Measurements from ENCODE around the gene BMERB1. TPM values are rescaled to one million over a fixed set of nuclear protein-coding genes. Genes with fewer than 3 reads are reported as not detected.

The BMERB1 gene
- total and polyA plus RNA-seq, 2 experiments from 2014 or later: 17.3 to 28.1 TPM

DNA sequence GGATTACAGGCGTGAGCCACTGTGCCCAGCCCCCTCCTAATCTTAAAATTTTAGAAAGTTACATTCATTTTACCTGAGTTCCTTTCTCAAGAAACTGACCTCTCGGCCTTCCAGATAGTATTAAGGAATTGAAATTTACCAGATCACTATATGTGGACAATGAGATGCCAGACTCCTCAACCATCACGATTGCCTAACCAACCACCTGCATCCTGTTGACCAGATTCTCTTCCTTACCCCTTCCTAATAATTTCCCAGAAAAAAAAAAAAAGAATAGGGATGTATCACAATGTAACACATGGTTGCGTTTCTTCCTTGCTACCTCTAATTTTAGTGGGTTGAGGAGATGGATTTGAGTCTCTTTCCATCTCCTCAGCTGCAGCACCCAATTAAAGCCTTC is 72.1 kb downstream of the BMERB1 start:
- no peaks in the 10 kb centered on the region for H3K9me2 ChIP-seq (ENCODE audit: insufficient read depth)
- no peaks in the 10 kb centered on the region for H3K36me3 Mint-ChIP-seq (ENCODE audit: low read depth)
- no peak overlapping the region for H2AFZ ChIP-seq
- no peaks in the 10 kb centered on the region for H3F3A ChIP-seq (replicated peaks; ENCODE audit: low read depth)
- TF ChIP-seq ZNF114 (CRISPR knock-in tag; IDR thresholded peaks at IDR 0.05) (no peak), NANOG (IDR thresholded peaks at IDR 0.05; ENCODE audit: borderline replicate concordance) (no peak), POLR2AphosphoS5 (IDR thresholded peaks at IDR 0.05; ENCODE audit: low read depth) (no peak)
- H3K4me3 ChIP-seq: no peak overlapping the region
- no peak for DNase-seq (ENCODE audit: low spot score)
- no peaks in the 10 kb centered on the region for H3K27me3 ChIP-seq (ENCODE audit: insufficient read depth)
- H3K27ac ChIP-seq (ENCODE audit: low read depth): no peak overlapping the region
- peaks cover 17% of the 10 kb centered on the region for H3K4me1 ChIP-seq (ENCODE audit: insufficient read depth)
- H3K9me3 Mint-ChIP-seq: no peaks in the 10 kb centered on the region
- H3K27ac Mint-ChIP-seq: no peak overlapping the region
- no peak overlapping the region for H3K4me2 ChIP-seq
- no peak overlapping the region for H3K4me3 Mint-ChIP-seq
- peaks cover 11% of the 10 kb centered on the region for H3K27me3 Mint-ChIP-seq (ENCODE audit: insufficient read depth, low read depth, poor library complexity)
- no peaks in the 10 kb centered on the region for H4K20me1 ChIP-seq (replicated peaks; ENCODE audit: insufficient read depth)
- ATAC-seq: no peak
- peaks cover 22% of the 10 kb centered on the region for H3K4me1 Mint-ChIP-seq
- no peaks in the 10 kb centered on the region for H3K36me3 ChIP-seq (ENCODE audit: insufficient read depth)
- no peaks in the 10 kb centered on the region for H3K79me2 ChIP-seq (replicated peaks; ENCODE audit: insufficient read depth)

DNA sequence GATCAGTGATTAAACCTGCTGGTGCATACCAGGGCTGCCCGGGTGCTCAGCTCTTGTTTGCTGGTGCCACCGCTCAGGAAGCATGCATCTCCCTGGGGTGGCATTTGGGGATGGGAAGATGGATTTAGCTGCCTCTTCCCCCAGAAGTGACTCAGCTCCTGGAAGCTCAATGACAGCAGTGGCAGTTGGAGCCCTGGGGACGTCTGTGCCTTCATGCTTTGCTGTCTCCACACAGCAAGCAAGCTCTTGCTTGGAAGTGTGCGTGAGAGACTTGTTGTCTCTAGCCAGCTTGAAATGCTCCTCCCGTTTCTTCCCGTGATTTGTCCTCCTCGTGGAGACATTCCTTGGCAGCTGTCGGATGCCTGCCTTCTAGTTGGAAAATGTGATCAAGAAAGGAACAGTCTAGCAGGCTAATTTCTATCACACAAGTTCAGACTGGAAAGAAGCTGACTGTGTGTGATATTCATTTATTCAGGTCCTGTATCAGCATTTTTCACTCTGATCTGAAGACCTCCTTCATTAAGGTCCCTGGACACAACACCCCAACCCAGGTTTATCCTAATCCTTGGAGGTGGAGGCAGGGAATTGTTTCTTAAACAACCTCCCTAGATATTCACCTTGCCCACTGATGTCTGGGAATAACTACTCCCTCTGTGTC is 73.0 kb downstream of the BMERB1 start:
- Mint-ChIP-seq H3K4me3 (no peak overlapping the region), H3K27me3 (ENCODE audit: insufficient read depth, low read depth, poor library complexity) (peaks cover 11% of the 10 kb centered on the region), H3K36me3 (ENCODE audit: low read depth) (no peaks in the 10 kb centered on the region), H3K27ac (no peak overlapping the region), H3K4me1 (peaks cover 24% of the 10 kb centered on the region), H3K9me3 (no peaks in the 10 kb centered on the region)
- H3K27me3 ChIP-seq (ENCODE audit: insufficient read depth): no peaks in the 10 kb centered on the region
- H4K20me1 ChIP-seq (replicated peaks; ENCODE audit: insufficient read depth): no peaks in the 10 kb centered on the region
- H3K4me2 ChIP-seq: no peak overlapping the region
- DNase-seq (ENCODE audit: low spot score) (no peak), ATAC-seq (no peak)
- no peaks in the 10 kb centered on the region for H3K36me3 ChIP-seq (ENCODE audit: insufficient read depth)
- no peaks in the 10 kb centered on the region for H3F3A ChIP-seq (replicated peaks; ENCODE audit: low read depth)
- H3K27ac ChIP-seq (ENCODE audit: low read depth): no peak overlapping the region
- H3K4me3 ChIP-seq: no peak overlapping the region
- no peaks in the 10 kb centered on the region for H3K9me2 ChIP-seq (ENCODE audit: insufficient read depth)
- no peaks in the 10 kb centered on the region for H3K79me2 ChIP-seq (replicated peaks; ENCODE audit: insufficient read depth)
- peaks cover 17% of the 10 kb centered on the region for H3K4me1 ChIP-seq (ENCODE audit: insufficient read depth)
- no peak overlapping the region for H2AFZ ChIP-seq
- TF ChIP-seq EZH2 (IDR thresholded peaks at IDR 0.05; ENCODE audit: low read depth, unreplicated experiment): no peak
- TF ChIP-seq EZH2phosphoT487 (IDR thresholded peaks at IDR 0.05; ENCODE audit: unreplicated experiment): no peak
- TF ChIP-seq POLR2AphosphoS5 (IDR thresholded peaks at IDR 0.05; ENCODE audit: low read depth): no peak
- TF ChIP-seq, protein P1, sequence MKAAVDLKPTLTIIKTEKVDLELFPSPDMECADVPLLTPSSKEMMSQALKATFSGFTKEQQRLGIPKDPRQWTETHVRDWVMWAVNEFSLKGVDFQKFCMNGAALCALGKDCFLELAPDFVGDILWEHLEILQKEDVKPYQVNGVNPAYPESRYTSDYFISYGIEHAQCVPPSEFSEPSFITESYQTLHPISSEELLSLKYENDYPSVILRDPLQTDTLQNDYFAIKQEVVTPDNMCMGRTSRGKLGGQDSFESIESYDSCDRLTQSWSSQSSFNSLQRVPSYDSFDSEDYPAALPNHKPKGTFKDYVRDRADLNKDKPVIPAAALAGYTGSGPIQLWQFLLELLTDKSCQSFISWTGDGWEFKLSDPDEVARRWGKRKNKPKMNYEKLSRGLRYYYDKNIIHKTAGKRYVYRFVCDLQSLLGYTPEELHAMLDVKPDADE (IDR thresholded peaks at IDR 0.05): no peak
- TF ChIP-seq, protein P2, sequence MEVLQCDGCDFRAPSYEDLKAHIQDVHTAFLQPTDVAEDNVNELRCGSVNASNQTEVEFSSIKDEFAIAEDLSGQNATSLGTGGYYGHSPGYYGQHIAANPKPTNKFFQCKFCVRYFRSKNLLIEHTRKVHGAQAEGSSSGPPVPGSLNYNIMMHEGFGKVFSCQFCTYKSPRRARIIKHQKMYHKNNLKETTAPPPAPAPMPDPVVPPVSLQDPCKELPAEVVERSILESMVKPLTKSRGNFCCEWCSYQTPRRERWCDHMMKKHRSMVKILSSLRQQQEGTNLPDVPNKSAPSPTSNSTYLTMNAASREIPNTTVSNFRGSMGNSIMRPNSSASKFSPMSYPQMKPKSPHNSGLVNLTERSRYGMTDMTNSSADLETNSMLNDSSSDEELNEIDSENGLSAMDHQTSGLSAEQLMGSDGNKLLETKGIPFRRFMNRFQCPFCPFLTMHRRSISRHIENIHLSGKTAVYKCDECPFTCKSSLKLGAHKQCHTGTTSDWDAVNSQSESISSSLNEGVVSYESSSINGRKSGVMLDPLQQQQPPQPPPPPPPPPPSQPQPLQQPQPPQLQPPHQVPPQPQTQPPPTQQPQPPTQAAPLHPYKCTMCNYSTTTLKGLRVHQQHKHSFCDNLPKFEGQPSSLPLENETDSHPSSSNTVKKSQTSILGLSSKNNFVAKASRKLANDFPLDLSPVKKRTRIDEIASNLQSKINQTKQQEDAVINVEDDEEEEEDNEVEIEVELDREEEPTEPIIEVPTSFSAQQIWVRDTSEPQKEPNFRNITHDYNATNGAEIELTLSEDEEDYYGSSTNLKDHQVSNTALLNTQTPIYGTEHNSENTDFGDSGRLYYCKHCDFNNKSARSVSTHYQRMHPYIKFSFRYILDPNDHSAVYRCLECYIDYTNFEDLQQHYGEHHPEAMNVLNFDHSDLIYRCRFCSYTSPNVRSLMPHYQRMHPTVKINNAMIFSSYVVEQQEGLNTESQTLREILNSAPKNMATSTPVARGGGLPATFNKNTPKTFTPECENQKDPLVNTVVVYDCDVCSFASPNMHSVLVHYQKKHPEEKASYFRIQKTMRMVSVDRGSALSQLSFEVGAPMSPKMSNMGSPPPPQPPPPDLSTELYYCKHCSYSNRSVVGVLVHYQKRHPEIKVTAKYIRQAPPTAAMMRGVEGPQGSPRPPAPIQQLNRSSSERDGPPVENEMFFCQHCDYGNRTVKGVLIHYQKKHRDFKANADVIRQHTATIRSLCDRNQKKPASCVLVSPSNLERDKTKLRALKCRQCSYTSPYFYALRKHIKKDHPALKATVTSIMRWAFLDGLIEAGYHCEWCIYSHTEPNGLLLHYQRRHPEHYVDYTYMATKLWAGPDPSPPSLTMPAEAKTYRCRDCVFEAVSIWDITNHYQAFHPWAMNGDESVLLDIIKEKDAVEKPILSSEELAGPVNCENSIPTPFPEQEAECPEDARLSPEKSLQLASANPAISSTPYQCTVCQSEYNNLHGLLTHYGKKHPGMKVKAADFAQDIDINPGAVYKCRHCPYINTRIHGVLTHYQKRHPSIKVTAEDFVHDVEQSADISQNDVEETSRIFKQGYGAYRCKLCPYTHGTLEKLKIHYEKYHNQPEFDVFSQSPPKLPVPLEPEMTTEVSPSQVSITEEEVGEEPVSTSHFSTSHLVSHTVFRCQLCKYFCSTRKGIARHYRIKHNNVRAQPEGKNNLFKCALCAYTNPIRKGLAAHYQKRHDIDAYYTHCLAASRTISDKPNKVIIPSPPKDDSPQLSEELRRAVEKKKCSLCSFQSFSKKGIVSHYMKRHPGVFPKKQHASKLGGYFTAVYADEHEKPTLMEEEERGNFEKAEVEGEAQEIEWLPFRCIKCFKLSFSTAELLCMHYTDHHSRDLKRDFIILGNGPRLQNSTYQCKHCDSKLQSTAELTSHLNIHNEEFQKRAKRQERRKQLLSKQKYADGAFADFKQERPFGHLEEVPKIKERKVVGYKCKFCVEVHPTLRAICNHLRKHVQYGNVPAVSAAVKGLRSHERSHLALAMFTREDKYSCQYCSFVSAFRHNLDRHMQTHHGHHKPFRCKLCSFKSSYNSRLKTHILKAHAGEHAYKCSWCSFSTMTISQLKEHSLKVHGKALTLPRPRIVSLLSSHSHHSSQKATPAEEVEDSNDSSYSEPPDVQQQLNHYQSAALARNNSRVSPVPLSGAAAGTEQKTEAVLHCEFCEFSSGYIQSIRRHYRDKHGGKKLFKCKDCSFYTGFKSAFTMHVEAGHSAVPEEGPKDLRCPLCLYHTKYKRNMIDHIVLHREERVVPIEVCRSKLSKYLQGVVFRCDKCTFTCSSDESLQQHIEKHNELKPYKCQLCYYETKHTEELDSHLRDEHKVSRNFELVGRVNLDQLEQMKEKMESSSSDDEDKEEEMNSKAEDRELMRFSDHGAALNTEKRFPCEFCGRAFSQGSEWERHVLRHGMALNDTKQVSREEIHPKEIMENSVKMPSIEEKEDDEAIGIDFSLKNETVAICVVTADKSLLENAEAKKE (CRISPR knock-in tag; IDR thresholded peaks at IDR 0.05): no peak
- no peak for TF ChIP-seq STAT1 (IDR thresholded peaks at IDR 0.05; ENCODE audit: unreplicated experiment)
- TF ChIP-seq, protein P3, sequence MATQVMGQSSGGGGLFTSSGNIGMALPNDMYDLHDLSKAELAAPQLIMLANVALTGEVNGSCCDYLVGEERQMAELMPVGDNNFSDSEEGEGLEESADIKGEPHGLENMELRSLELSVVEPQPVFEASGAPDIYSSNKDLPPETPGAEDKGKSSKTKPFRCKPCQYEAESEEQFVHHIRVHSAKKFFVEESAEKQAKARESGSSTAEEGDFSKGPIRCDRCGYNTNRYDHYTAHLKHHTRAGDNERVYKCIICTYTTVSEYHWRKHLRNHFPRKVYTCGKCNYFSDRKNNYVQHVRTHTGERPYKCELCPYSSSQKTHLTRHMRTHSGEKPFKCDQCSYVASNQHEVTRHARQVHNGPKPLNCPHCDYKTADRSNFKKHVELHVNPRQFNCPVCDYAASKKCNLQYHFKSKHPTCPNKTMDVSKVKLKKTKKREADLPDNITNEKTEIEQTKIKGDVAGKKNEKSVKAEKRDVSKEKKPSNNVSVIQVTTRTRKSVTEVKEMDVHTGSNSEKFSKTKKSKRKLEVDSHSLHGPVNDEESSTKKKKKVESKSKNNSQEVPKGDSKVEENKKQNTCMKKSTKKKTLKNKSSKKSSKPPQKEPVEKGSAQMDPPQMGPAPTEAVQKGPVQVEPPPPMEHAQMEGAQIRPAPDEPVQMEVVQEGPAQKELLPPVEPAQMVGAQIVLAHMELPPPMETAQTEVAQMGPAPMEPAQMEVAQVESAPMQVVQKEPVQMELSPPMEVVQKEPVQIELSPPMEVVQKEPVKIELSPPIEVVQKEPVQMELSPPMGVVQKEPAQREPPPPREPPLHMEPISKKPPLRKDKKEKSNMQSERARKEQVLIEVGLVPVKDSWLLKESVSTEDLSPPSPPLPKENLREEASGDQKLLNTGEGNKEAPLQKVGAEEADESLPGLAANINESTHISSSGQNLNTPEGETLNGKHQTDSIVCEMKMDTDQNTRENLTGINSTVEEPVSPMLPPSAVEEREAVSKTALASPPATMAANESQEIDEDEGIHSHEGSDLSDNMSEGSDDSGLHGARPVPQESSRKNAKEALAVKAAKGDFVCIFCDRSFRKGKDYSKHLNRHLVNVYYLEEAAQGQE (IDR thresholded peaks at IDR 0.05; ENCODE audit: unreplicated experiment): no peak
- no peak for TF ChIP-seq CREB1 (CRISPR knock-in tag; IDR thresholded peaks at IDR 0.05; ENCODE audit: low read depth)
- no peak for TF ChIP-seq JUNB (IDR thresholded peaks at IDR 0.05; ENCODE audit: unreplicated experiment)
- no peak for TF ChIP-seq ZNF331 (CRISPR knock-in tag; IDR thresholded peaks at IDR 0.05; ENCODE audit: low read depth)
